Stimulated activated CD8-positive, alpha-beta memory T cell treated with anti-CD3 and anti-CD28 coated beads, Interleukin-15, amount 100 ng/mL, for 4 hours (primary cell): ENCODE data around the gene MATN1.

Experiments
- DNase-seq, 2 donors: peaks; one replicate each; pipeline ENCODE4 v3.0.0-alpha.2; 2020; ENCODE audit warnings: low read depth in 2 of 2

The MATN1 gene

DNA sequence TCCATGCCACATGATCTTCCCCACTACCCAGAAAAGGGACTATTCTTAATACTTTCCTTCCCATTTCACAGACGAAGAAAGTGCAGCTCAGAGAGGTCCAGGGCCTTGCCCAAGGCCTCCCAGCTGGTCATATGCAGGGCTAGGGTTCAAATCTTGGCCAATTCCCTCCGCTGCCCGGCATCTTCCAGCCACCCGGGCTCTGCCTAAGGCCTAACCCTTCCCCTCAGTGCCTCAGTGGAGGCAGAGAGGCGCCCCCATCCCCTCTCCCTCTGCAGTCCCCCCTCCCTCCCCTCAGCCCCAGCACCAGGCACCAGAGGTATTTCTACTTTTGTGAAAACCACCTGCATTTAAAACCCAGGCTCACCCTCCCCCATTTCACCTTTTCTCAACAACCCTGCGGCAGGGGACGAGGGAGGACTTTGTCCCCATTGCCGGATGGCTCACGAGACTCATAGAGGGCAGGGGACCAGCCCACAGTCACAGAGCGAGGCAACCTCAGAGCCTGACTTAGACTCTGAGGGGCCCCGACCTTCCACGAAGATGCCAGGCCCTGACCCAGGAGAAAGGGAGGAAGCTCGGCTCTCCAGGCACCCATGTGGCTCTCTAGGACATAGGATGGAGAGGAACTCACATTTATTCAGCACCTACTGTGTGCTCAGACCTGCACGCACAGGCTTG, 21.9 kb upstream of the MATN1 start:
- no peak for DNase-seq

DNA sequence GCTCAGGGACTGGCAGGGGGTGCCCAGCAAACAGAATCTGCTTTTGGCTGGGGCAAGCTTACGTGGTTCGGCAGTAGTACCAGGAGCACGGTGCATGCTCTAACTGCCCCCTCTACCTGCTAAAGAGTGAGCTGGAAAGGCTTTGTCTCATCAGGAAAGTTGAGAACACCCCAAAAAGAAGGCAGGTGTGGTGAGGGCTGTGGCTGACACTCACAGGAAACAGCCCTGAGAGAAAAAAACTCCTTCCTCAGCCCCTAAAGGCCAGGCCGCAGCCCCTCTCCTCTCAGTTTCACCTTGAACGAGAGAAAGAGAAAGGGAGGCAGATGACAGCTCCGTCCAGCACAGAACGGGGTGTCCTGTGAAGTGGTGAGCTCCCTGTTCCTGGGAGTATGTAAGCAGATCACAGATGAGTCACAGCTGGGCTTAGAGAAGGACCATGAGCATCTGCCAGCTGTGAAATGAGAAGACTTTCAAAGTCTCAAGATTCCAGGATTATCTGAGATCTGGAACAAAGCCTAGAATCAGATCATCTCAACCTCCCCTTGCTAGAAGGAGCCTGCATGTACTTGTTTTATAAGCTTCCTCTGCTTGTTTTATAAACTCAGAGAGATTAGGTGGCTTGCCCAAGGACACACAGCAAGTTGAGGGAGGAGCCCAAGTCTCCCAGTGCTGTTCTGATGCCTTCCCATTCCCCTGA, 20.8 kb upstream of the MATN1 start:
- no peak for DNase-seq

DNA sequence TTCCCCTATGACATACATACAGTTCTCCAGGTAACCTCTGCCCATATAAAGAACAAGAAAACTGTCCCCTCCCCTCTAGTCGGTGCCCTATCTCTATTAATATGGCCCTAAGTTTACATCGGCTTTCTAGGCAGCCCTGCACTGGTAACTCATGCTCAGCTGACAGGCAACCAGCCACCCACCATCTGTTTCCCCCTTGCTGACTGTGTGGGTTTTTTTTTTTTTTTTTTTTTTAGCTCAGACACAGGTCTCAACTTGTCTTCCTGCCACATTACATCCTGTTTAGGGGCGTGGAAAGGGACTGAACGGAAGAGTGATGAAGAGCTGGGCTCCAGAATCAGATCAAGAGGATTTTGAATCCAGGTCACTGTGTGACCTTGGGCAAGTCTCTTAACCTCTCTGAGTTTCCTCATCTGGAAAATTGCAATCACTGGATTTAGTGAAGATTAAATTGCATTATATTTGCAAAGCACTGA, 20.2 kb upstream of the MATN1 start:
- DNase-seq: peak in 1 of 2 donors; percentile 63

DNA sequence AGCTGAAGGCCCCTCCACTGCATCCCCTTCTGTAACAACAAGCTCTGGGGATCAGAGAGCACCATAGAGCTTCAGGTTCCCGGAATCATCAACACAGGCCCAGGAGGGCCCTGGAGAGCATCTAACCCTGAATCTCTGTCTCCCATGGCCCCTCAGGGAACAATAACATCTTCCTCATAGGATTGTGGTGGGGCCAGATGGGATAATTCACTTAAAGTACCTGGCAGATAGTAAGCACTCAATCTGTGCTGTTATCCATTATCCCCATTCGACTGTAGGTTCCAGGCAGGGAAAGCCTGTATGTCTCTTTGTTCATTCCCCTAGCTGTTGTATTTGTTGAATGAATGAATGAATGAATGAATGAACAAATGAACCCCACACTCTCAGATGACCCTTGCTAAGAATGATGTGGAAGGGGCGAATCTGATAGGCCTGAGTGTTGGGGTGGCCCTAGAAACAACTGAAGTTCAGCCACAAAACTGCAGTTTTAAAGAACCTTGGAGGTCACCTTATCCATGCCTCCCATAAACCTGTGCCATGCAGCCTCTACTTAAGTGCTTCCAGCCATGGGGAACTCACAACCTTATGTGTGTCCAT, 19.7 kb upstream of the MATN1 start:
- DNase-seq: no peak

DNA sequence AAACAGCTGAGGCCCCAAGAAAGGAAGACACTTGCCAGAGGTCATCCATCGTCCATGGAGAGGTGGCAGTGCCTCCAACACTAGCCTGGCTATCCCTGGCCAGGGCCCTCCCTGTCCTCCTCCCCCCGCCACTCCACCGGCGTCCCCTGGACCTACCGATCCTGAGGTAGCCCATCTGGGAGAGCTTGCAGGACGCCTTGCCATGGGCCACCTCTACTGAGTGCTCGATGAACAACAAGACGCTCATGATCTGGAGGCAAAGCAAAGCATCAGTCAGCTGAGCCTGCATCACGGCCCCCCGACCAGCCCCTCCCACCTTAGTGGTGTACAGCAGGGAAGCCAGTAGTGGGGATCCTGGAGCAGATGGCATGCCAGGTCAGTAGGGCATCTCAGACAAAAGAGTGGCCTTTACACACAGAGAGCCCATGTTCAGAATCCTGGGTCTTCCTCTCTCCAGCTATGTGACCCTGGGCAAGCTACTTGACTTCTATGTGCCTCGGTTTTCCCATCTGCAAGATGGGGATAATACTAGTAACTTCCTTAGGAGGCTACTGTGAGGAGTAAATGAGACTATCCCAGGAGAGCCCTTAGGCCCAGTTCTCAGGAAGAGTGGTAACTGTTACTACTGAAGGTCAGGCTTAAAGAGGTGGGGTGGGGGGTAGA, 19.0 kb upstream of the MATN1 start:
- DNase-seq: no peak

DNA sequence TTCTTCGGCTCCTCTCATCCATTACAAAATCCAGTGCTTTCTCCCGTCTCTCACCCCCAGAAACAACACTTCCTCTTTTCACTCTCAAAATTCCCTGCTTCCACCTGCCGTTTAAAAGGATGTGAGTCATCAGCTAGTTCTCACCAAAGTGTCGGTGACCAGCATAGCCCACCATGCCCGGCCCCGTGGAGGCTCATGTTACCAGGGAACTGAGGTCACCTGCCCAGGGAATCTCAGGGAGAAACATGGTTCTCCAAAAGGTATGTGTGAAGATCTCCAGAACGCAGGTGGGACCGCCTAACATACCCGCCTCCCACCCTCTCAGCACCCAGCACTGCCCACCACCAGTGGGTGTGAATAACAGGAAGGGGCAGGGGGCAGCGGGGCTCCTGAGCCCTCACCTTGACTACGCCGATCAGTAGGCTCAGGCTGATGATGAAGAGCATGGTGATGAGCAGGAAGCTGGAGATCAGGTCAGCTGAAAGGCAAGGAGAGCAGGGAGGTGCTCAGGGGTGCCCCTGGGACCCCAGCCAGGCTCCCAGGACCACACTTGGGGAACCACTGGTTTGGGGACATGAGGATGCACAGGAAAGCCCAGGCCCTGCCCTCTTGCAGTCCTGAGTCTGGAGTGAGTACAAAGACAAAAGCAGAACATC, 18.0 kb upstream of the MATN1 start:
- no peak for DNase-seq

DNA sequence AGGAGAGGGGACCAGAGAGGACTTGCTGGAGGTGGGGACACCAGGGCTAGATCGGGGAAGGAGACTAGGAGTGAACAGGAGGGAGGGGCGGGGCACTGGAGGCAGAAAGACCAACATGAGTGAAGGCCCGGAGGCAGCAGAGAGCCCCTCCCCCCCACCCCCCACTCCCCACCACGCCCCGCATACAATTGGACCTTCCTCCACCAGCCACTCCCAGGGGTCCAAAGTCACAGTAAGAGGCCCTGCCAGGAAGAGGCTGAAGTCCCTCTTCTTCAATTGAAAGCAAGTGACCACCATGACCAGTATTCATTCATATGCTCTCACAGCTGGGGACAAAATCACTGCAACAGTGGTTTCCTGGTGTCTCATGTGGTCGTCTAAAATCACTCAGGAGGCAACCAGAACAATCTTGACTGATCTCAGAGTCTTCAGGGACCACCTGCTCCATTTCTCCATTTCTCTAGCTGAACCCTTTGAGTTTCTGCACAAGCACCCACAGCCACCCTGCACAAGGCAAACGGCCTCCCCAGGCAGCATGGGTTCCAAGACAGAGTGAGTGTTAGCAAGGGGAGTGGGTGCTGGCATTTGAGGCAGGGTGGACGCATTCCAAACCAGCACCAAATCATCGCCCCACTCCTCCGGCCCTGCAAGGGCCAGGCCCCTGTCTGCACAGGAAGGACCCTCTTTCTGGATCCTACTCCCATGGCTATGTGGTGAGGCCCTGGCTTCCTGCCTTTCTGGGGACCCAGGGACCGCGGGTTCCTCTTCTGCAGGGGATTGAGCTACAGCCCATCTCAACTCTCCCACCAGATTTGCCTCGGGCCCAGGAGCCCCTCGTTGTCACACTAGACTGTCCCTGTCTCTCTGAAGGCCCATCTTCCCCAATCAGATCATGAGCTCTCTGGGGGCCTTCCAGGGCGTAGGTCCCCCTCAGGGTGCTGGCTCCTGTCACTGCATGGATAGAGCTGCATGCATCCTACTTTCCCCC, 17.2 kb upstream of the MATN1 start:
- no peak for DNase-seq

DNA sequence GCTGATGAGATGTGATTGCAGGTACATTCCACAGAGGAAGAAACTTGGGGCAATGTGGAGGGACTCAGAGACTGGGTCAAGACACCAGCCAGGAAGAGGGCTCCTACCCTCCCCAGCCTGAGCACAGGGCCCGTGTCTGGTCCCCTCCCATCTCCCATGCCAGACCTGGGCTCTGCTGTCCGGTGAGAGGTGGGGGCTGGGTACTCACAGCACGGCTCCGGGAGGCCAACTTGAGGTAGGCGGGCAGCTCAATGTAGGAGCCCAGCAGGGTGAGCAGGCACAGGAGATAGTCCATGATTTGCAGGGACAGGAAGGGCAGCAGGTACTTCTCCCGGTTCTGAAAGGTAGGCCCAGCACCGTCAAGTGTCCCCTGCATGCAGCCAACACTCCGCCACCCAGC, 16.2 kb upstream of the MATN1 start:
- no peak for DNase-seq

DNA sequence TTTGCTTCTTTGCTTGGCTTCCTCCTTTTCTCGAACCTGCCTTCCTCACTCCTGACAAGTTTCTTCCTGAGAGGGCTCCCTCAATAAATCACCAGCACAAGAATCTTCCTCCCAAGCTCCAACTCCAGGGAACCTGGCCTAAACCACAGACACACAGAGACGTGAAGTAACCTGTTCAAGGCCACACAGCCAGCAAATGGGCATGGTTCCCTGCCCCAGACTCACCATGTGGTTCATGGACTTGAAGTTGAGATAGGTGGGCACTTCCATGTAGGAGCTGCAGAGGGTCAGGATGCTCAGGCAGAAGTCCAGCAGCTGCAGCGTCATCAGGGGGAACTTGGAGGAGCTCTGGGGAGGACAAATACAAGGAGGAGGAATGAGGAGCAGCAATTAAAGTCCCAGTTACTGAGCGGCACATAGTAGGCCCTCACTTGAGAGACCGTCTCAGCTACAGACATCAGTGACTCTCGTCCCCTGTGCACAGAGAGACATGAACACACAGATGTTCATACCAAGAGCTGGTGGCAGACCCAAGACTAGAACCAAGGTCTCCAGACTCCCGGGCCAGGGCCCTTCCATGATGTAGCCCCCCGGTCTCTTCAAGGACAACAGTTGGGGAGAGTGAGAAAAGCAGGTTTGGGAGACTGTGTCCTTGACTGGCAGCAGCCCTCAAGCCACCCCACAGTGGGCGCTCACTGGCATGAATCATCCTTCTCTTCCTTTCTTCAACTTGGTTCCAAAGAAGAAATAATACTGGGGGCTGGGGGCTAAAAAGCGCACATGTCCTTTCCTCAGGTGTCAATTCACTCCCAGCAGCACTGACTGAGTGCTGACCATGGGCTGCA, 15.6 kb upstream of the MATN1 start:
- DNase-seq: no peak

DNA sequence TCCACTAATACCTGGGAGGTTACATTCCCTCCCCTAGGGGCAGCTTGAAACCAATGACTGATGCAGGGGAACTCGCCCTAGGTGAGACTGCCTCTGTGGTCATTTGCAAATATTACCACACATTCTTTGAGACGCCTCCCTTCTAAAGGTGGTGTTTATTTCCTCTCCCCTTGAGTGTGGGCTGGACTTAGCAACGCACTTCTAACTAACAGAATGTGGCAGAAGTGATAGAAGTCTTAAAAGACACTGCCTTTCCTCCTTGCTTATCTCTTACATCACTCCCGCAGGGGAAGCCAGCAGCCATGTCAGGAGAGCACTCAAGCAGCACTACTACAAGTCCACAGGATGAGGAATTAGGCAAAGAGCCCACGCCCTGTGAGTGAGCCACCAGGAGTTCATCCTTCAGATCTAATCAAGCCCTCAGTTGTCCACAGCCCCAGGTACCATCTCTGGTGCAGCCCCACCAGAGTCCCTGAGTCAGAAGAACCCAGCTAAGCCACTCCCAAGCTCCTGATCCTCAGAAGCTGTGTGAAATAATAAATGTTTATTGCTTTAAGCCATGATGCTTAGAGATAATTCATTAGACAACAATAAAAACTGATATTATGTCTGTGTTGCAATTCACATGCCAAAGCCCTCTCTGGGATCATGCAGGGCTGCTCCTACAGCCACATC, 14.8 kb upstream of the MATN1 start:
- no peak for DNase-seq

DNA sequence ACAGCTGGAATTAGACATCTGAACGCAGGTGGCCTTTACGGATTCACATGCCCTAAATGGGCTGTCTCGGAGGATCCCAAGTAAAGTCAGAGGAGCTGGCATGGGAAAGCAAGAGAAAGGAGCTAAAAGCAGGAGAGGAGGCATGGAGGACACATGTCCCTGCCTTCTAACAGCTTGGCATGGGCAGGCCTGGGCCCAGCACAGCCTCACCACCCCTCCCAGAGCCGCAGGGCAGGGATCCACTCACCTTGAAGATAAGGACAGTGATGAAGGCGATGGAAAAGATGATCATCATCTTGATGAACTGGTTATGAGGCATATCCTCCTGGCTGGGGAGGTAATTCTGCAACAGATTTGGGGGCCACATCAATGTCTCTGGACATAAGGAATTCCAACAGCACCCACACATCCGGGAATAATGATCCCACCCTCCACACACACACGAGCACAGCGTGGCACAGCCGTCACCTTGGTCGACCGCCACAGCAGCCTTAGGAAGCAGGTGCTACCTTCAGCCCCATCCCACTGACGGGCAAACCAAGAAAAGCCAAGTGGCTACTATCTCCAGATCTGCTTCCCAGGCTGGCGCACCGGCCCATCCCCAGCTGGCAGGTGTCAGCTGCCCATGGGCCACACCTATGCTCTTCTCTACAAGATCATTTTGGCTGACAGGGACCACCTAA, 14.1 kb upstream of the MATN1 start:
- no peak for DNase-seq

DNA sequence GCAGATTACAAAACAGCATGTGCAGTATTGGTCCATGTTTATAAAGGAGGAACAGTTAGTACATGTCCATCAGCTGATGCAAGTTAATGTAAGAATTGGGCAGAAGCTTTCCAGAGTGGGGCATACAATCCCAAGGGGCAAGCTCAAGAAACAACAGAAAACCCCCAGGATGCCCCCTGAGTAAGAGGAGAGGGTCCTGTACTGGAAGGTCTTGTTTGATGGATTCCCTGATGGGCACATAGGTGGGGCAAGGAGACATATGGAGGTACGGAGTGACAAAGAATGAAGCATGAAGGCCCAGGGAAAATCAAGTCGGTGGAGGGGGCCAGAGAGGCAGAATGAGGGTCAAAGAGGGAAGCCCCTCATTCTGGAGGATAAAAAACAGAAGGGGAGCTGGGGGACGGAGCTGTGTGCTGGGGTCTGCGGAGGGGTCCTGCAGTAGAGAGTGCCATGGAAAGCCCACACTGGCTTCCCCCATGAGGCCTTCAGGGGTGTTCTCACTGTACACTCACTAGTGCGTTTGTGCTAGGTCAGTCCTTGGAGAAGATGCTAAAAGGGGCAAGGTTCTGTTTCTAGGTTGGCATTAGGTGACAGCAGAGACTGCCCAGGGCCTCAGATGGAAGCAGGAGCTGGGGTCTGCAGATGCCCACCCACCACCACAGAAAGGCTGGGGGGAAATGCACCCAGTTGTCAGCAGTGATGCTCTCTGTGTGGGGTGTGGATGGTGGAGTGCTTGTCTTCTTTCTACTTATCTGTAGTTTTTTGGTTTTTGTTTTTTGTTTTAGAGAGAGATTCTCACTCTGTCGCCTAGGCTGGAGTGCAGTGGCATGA, 12.5 kb upstream of the MATN1 start:
- no peak for DNase-seq

DNA sequence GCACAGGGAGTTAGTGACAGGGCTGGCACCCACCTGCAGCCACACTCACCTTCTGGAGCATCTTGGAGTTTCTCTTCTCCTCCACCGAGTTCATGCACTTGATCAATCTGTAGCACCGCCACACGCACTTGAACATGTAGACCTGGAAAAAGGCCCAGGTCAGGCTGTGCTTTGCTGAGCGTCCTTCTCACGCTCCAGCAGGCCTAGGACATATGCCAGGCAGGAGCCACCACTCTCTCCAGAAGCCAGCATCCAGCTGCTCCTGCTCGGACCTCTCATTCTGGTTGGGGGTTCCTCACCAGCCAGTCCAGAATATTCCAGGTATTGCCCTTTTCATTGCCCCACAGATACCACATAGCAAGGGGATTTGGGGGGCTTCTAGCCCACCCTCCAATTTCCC, 11.7 kb upstream of the MATN1 start:
- DNase-seq: no peak

DNA sequence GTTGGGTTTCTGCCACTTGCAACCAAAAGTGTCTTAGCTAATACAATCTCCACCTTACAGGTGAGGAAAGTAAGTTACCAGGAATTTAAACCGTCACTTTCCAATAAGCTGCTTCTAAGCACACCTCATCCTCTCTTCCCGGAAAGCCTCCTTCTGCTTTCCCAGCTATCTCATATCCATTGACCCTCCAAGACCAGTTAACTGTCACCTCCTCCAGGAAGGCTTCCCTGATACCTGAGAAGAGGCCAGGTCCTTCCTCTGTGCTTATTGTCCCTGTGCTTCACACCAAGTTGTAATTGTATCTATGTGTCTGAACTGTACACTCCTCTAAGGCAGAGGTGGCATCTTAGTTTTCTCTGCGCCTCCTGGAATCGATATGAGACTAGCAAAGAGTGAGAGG, 11.2 kb upstream of the MATN1 start:
- no peak for DNase-seq

DNA sequence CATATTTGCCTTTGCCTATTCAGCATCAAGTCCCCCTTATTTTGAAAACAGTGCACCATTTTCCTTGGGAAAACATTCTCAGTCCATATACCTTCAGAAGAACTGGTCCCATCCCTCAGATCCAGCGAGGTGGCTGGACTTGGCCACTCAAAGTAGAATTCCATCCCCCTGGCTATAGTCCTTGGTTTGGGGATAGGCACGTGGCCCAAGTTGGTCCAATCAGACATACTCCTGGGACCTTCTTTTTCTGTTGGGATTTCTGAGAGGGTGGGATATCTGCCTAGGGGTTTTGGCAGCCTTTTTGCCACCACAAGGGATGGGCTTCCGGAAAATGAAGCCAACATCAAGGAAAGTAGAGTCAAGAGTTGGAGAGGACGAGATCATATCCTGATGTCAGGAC, 10.7 kb upstream of the MATN1 start:
- DNase-seq: no peak

DNA sequence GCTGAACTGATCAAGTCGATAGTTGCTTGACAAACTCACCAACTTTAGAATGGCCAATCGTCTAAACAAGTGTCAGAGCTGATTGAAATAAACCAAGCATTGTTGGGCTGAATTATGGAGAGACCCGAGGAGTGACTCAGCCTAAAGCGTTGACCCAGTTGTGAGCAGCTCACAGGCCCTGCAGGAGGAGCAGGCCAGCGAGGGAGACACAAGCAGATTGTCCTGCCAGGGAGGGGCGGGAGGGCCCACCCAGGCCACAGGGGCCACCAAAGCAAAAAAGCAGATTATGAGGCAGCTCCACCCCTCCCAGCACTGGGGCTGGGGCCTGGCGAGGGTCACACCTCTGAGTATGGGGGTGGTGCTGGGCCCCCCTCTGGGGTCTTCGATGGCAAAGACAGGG, 10.1 kb upstream of the MATN1 start:
- no peak for DNase-seq

DNA sequence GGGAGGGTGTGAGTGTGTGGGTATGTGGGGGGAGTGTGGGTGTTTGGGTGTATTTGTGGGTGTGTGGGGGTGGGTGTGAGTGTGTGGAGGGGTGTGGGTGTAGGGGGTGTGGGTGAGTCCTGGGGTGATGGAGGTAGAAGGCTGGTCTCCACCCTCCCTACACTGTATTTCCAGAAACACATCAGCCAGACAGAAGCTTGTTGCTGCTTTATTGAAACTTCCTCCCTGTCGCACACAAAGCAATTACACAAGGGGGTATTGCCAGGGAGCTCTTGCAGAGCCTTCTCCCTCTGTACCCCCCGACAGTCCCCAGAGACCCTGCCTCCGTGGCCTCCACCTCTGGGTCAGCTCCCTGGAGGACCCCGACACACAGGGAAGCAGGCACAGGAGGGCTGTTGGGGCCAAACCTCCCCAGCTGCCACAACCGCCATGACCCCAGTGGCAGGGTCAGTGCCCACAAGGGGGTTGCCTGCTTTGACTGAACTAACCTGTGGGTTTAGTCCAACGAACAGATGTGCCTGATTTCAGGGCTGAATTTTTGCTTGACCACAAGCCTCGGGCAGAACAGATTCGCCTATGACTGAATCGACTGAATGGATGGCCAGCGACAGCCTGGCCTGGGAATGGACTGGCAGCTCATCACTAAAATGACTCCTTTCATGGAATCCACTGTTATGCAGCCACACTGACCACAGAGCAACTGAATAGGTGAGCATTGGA, 9.1 kb upstream of the MATN1 start:
- DNase-seq: no peak
